AG04450 (cell line): ENCODE data around the gene ALDH3A2. TPM values are rescaled to one million over a fixed set of nuclear protein-coding genes. Genes with fewer than 3 reads are reported as not detected.

Experiments used
- CTCF ChIA-PET: fragments of 300-600, 350-600 bp; formaldehyde crosslinking; extraction: SDS; loops from one replicate; lab custom pipeline; 2022; ENCODE audit warnings: antibody characterized with exemption, inconsistent platforms; lab: Charles Lee
- POLR2A ChIA-PET: fragments of 350-600 bp; formaldehyde crosslinking; extraction: SDS; loops from one replicate; lab custom pipeline; 2021; ENCODE audit warnings: antibody characterized with exemption, inconsistent platforms; lab: Yijun Ruan, JAX
- DNase-seq: peaks from one replicate; pipeline ENCODE4 v3.0.0-alpha.2; 2011; ENCODE audit warnings: low read depth, low spot score
- H3K27ac ChIP-seq: one replicate; pipeline ENCODE4 v1.5.1; 2012; ENCODE audit warnings: low read depth, low read length, control low read depth
- H3K27me3 ChIP-seq: one replicate; pipeline ENCODE4 v1.6.0; 2012; ENCODE audit warnings: low read length; ENCODE audit not compliant: control insufficient read depth, insufficient read depth
- H3K4me3 ChIP-seq: 2 replicates; pipeline ENCODE4 v1.5.1; 2011; ENCODE audit warnings: mild to moderate bottlenecking, low read depth, low read length, control low read depth
- H3K9me3 ChIP-seq: 2 replicates; pipeline ENCODE4 v1.5.1; 2012; ENCODE audit warnings: low read length; ENCODE audit not compliant: control insufficient read depth, insufficient read depth
- CTCF ChIP-seq: IDR thresholded peaks from 2 replicates; pipeline ENCODE4 v1.5.1; 2011; ENCODE audit warnings: low read depth, low read length, control low read depth, inconsistent platforms
- polyA plus RNA-seq: library from polyadenylated mRNA; depleted of rRNA; stranded (reverse); fragments of >200 nt; gene quantifications from 2 replicates; pipeline ENCODE4 v1.2.3, GENCODE V29; 2011

ALDH3A2 gene
- polyA plus RNA-seq, 1 experiment = 13.4 TPM

GRCh38 chr17:19706791-19707727, 58.5 kb downstream of the ALDH3A2 start:
- POLR2A ChIA-PET = no interaction called here
- CTCF ChIA-PET = interaction anchor here (0.6 kb wide), 1 partner anchor 59 kb away, joined by 3 read pairs; no protein-coding TSS in a partner anchor
- DNase-seq = no peak
- H3K27ac ChIP-seq = no peak overlapping the region
- no peak for TF ChIP-seq CTCF
- H3K9me3 ChIP-seq = no peaks in the 10 kb centered on the region
- no peak overlapping the region for H3K4me3 ChIP-seq
- peaks cover 5% of the 10 kb centered on the region for H3K27me3 ChIP-seq

GRCh38 chr17:19707728-19708221, 59.2 kb downstream of the ALDH3A2 start:
- H3K27ac ChIP-seq = no peak overlapping the region
- no peaks in the 10 kb centered on the region for H3K9me3 ChIP-seq
- POLR2A ChIA-PET = no interaction called here
- CTCF ChIA-PET = no interaction called here
- no peak for DNase-seq
- peaks cover 2% of the 10 kb centered on the region for H3K27me3 ChIP-seq
- no peak for TF ChIP-seq CTCF
- H3K4me3 ChIP-seq = no peak overlapping the region

- POLR2A ChIA-PET = no interaction called here
- Histone ChIP-seq H3K4me3 (no peak overlapping the region), H3K9me3 (no peaks in the 10 kb centered on the region; the same call in 1 of the 2 replicates), H3K27ac (no peak overlapping the region), H3K27me3 (peaks cover 2% of the 10 kb centered on the region)
- CTCF ChIA-PET = no interaction called here
- DNase-seq = no peak
- TF ChIP-seq CTCF = no peak
These were observed 60.1 kb downstream of the ALDH3A2 start for GRCh38 chr17:19708431-19709175.

GRCh38 chr17:19709841-19710240, 61.3 kb downstream of the ALDH3A2 start:
- H3K27me3 ChIP-seq = no peaks in the 10 kb centered on the region
- POLR2A ChIA-PET = no interaction called here
- CTCF ChIA-PET = no interaction called here
- H3K9me3 ChIP-seq = no peaks in the 10 kb centered on the region; the same call in 1 of the 2 replicates
- no peak overlapping the region for H3K4me3 ChIP-seq
- no peak for DNase-seq
- no peak overlapping the region for H3K27ac ChIP-seq
- no peak for TF ChIP-seq CTCF
